Measurements from ENCODE around the gene AHRR. TPM values are rescaled to one million over a fixed set of nuclear protein-coding genes. Genes with fewer than 3 reads are reported as not detected.

AHRR gene
- total and polyA plus RNA-seq, 2 of the 4 experiments (the other 2 are of a cell fraction): 15.6 to 37.1 TPM

DNA sequence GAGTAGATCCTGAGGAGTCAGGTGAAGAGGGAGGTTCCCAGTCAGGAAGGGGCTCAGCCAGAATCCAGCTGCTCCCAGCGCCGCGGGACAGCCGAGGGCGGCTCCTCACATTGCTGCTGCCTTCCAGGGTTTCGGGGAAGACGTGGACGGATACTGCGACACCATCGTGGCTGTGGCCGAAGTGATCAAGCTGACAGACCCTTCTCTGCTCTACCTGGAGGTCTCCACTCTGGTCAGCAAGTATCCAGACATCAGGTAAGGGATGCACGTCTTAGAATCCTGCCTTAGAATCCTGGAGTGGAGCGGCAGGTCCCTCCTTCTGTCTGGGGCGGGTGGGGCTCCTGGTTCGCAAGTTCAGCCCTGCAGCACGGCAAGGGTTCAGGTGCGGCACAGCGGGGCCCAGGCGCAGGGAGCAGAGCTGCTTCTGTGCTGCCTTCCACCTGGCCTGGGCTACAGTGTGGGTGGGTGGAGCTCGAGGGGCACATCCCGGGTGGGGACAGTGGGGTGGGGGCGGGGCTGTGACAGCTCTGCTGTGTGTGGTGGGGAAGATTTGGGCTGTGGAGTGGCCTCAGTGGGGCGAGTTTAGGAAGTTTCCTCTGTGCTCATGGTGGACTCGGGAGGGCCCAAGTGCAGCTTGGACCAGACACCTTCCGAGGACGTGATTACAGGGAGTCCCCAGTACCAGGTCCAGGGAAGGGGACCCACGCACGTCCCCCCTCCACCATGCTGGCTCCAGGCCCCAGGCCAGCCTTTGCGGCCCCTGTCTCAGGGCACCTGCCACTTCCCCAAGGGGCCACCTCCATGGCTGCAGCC lies 144.3 kb downstream of the AHRR start (continued):
- TF ChIP-seq, protein P1, sequence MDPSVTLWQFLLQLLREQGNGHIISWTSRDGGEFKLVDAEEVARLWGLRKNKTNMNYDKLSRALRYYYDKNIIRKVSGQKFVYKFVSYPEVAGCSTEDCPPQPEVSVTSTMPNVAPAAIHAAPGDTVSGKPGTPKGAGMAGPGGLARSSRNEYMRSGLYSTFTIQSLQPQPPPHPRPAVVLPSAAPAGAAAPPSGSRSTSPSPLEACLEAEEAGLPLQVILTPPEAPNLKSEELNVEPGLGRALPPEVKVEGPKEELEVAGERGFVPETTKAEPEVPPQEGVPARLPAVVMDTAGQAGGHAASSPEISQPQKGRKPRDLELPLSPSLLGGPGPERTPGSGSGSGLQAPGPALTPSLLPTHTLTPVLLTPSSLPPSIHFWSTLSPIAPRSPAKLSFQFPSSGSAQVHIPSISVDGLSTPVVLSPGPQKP (IDR thresholded peaks at IDR 0.05; ENCODE audit: borderline replicate concordance, low read depth, low read length): no peak
- TF ChIP-seq MAZ (IDR thresholded peaks at IDR 0.05; ENCODE audit: borderline replicate concordance, low read depth, low read length) (no peak), RAD21 (IDR thresholded peaks at IDR 0.05; ENCODE audit: low read length) (no peak)
